ENCODE results near the gene FAM161A.

DNA sequence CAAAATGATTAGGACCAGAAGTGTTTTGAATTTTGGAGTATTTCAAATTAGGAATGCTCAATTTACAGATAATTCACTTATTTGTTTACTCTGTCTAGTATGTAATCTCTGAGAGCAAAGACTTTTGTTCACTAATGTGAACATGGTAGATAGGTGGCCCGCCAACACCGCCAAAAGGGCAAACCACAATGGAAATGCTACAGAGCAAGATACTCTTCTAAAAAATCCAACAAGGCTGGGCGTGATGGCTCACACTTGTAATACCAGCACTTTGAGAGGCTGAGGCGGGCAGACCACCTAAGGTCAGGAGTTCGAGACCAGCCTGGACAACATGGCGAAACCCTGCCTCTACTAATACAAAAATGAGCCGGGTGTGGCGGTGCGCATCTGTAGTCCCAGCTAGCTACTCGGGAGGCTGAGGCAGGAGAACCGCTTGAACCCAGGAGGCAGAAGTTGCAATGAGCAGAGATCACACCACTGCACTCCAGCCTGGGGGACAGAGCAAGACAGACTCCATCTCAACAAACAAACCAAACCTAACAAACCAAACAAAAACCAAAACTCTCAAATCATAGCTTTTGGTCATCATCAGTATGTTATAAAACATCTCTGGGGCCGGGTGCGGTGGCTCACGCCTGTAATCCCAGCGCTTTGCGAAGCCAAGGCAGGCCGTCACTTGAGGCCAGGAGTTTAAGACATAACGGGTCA lies 32.2 kb upstream of the FAM161A start:
- TF ChIP-seq, protein P1, sequence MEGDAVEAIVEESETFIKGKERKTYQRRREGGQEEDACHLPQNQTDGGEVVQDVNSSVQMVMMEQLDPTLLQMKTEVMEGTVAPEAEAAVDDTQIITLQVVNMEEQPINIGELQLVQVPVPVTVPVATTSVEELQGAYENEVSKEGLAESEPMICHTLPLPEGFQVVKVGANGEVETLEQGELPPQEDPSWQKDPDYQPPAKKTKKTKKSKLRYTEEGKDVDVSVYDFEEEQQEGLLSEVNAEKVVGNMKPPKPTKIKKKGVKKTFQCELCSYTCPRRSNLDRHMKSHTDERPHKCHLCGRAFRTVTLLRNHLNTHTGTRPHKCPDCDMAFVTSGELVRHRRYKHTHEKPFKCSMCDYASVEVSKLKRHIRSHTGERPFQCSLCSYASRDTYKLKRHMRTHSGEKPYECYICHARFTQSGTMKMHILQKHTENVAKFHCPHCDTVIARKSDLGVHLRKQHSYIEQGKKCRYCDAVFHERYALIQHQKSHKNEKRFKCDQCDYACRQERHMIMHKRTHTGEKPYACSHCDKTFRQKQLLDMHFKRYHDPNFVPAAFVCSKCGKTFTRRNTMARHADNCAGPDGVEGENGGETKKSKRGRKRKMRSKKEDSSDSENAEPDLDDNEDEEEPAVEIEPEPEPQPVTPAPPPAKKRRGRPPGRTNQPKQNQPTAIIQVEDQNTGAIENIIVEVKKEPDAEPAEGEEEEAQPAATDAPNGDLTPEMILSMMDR (IDR thresholded peaks at IDR 0.05; ENCODE audit: poor library complexity, severe bottlenecking), result no peak
- TF ChIP-seq SMC3 (conservative IDR thresholded peaks at IDR 0.05; ENCODE audit: poor library complexity), result no peak
- TF ChIP-seq EZH2 (IDR thresholded peaks at IDR 0.05; ENCODE audit: borderline replicate concordance, insufficient read depth, low read length, poor library complexity, severe bottlenecking), result no peak

Measured in neural cell (in vitro differentiated cells).